ENCODE data around the gene BBLN. TPM values are rescaled to one million over a fixed set of nuclear protein-coding genes. Genes with fewer than 3 reads are reported as not detected.
A peak's percentile ranks its signal among the peaks of the same experiment; 100 is the strongest.
"Not testable (repeated sequence)": the region's sequence is repeated elsewhere in the genome, so short reads cannot be mapped to it uniquely, and the experiment has no call there.

The BBLN gene
- total RNA-seq, 1 donor from 2014 or later = 36.1 TPM

- no peak for ATAC-seq
- DNase-seq (ENCODE audit: missing footprints) = peak; percentile 45
- intact Hi-C loops (cut with DNase I) = no loop called here
These were observed 37.9 kb upstream of the BBLN start for GRCh38 chr9:128121924-128122808.

- ATAC-seq (no peak), DNase-seq (ENCODE audit: missing footprints) (peak; percentile 63)
- intact Hi-C loops (cut with DNase I) = no loop called here
These were observed 37.3 kb upstream of the BBLN start for GRCh38 chr9:128122809-128123175.

- intact Hi-C loops (cut with DNase I) = no loop called here
- no peak for ATAC-seq
- DNase-seq (ENCODE audit: missing footprints) = peak; percentile 28
These were observed 36.5 kb upstream of the BBLN start for GRCh38 chr9:128123451-128124080.

- no peak for ATAC-seq
- intact Hi-C loops (cut with DNase I) = no loop called here
- DNase-seq (ENCODE audit: missing footprints) = peak; percentile 25
These were observed 35.6 kb upstream of the BBLN start for GRCh38 chr9:128124451-128124850.

GRCh38 chr9:128124873-128125579 is 35.0 kb upstream of the BBLN start:
- intact Hi-C loops (cut with DNase I) = no loop called here
- ATAC-seq = no peak
- DNase-seq (ENCODE audit: missing footprints) = peak; percentile 68

GRCh38 chr9:128125580-128126354 is 34.3 kb upstream of the BBLN start:
- DNase-seq (ENCODE audit: missing footprints) (peak; percentile 41), ATAC-seq (no peak)
- intact Hi-C loops (cut with DNase I) = loop anchor here (2.0 kb wide), 1 partner anchor 35 kb away; the partner anchor contains the start of gene BBLN

- intact Hi-C loops (cut with DNase I) = loop anchor here (2.0 kb wide), 1 partner anchor 33 kb away; the partner anchor contains the start of gene BBLN
- ATAC-seq = peak; percentile 90
- peak; percentile 94 for DNase-seq (ENCODE audit: missing footprints)
These were observed 32.5 kb upstream of the BBLN start, which contains the start of gene PTGES2 for GRCh38 chr9:128127568-128127989. PTGES2 (minus strand) TSS chr9:128127729; CDS start chr9:128127717, 12 bp downstream.

GRCh38 chr9:128127990-128128835 is 31.9 kb upstream of the BBLN start:
- DNase-seq (ENCODE audit: missing footprints) (peak; percentile 93), ATAC-seq (peak; percentile 91)
- intact Hi-C loops (cut with DNase I) = loop anchor here (2.0 kb wide), 1 partner anchor 33 kb away; the partner anchor contains the start of gene BBLN

- DNase-seq (ENCODE audit: missing footprints) = no peak
- intact Hi-C loops (cut with DNase I) = no loop called here
- ATAC-seq = no peak
These were observed 31.1 kb upstream of the BBLN start for GRCh38 chr9:128128836-128129590.

- intact Hi-C loops (cut with DNase I); ATAC-seq: not testable (repeated sequence)
- DNase-seq (ENCODE audit: missing footprints) = peak; percentile 67
These were observed 30.0 kb upstream of the BBLN start for GRCh38 chr9:128129976-128130590.

GRCh38 chr9:128130651-128131050 is 29.4 kb upstream of the BBLN start:
- DNase-seq (ENCODE audit: missing footprints); intact Hi-C loops (cut with DNase I); ATAC-seq: not testable (repeated sequence)

GRCh38 chr9:128131346-128131745 is 28.7 kb upstream of the BBLN start:
- intact Hi-C loops (cut with DNase I); DNase-seq (ENCODE audit: missing footprints); ATAC-seq: not testable (repeated sequence)

- intact Hi-C loops (cut with DNase I); ATAC-seq: not testable (repeated sequence)
- DNase-seq (ENCODE audit: missing footprints) = peak; percentile 73
These were observed 27.9 kb upstream of the BBLN start for GRCh38 chr9:128132139-128132538.

GRCh38 chr9:128135561-128135960 is 24.5 kb upstream of the BBLN start:
- DNase-seq (ENCODE audit: missing footprints); intact Hi-C loops (cut with DNase I); ATAC-seq: not testable (repeated sequence)

GRCh38 chr9:128136816-128137793 is 23.0 kb upstream of the BBLN start:
- intact Hi-C loops (cut with DNase I) = no loop called here
- no peak for ATAC-seq
- DNase-seq (ENCODE audit: missing footprints) = peak; percentile 21

All from Right ventricle myocardium inferior (tissue), 1 donor.